ENCODE measurements around the gene RBM4. TPM values are rescaled to one million over a fixed set of nuclear protein-coding genes. Genes with fewer than 3 reads are reported as not detected.

The RBM4 gene
- total and polyA plus RNA-seq, 9 of the 15 experiments (the other 6 are each of a cell fraction or from before 2014, with no cell fraction given), result 81.6 to 233 (median 122) TPM

- ATAC-seq, result no peak
- H3K9me3 ChIP-seq (replicated peaks; ENCODE audit: control insufficient read depth, insufficient read depth, low read depth, low read length), result no peaks in the 10 kb centered on the region
- FAIRE-seq, result no peak
- no peaks in the 10 kb centered on the region for H3K9me1 ChIP-seq (ENCODE audit: control insufficient read depth, insufficient read depth, low read length)
- no peaks in the 10 kb centered on the region for H4K20me1 ChIP-seq (replicated peaks; ENCODE audit: control insufficient read depth, insufficient read depth, low read length)
- ChIA-PET CTCF (ENCODE audit: low intra/inter-chr PET ratio) (no interaction called here), POLR2A (interaction anchor here (0.7 to 0.9 kb wide), 2 partner anchors 43 to 303 kb away, joined by 3 read pairs; no protein-coding TSS in a partner anchor)
- H3K36me3 ChIP-seq (ENCODE audit: control insufficient read depth, insufficient read depth, low read length), result peaks cover 11% of the 10 kb centered on the region; the same call in 2 of the 3 replicates
- H3K9ac ChIP-seq (ENCODE audit: insufficient read depth in 1 of 2, low read depth in 2 of 2, low read length in 2 of 2), result peak overlapping the region; percentile 85 to 94
- peak overlapping the region; percentile 75 for H3K4me3 ChIP-seq
- H2AFZ ChIP-seq (ENCODE audit: low read depth, low read length), result peak overlapping the region; percentile 95
- intact Hi-C loops (cut with micrococcal nuclease), result loop anchor here (1.0 to 5.0 kb wide), 2 partner anchors 23 to 84 kb away; partner anchors contain the start of genes RBM14 and RBM4B
- peaks cover 26% of the 10 kb centered on the region for H3K79me2 ChIP-seq (ENCODE audit: control insufficient read depth, insufficient read depth, low read length)
- H3K27me3 ChIP-seq (ENCODE audit: control insufficient read depth in 2 of 2, insufficient read depth in 2 of 2, low read length in 2 of 2), result no peaks in the 10 kb centered on the region
- peaks cover 32 to 51% of the 10 kb centered on the region in 2 experiments for H3K4me1 ChIP-seq (replicated peaks in 1 of 2; ENCODE audit: control insufficient read depth in 2 of 2, insufficient read depth in 2 of 2, low read length in 2 of 2)
- BruUV-seq (replicated peaks), result TSS peak; percentile 78
- in situ Hi-C loops (cut with MboI), result no loop called here
- WGBS (ENCODE audit: insufficient coverage, low coverage, missing lambda C conversion rate), result 25% methylated on average over 7 of the region's 7 CpGs
- DNase-seq (ENCODE audit: extremely low read depth in 1 of 4, low spot score in 3 of 4), result no peak
- peak overlapping the region; percentile 75 for H3K27ac ChIP-seq (ENCODE audit: extremely low read depth, low read depth, low read length)
- TF ChIP-seq ATF6 (CRISPR knock-in tag; IDR thresholded peaks at IDR 0.05) (no peak), NCOA1 (IDR thresholded peaks at IDR 0.05; ENCODE audit: low read depth) (no peak), RBM25 (IDR thresholded peaks at IDR 0.05; ENCODE audit: low read depth, low read length, severe bottlenecking) (peak; percentile 12), IRF1 (CRISPR knock-in tag; IDR thresholded peaks at IDR 0.05; ENCODE audit: borderline replicate concordance) (no peak), NR2C2 (CRISPR knock-in tag; IDR thresholded peaks at IDR 0.05) (no peak), NR2C2 (tag; IDR thresholded peaks at IDR 0.05) (no peak), TEAD4 (IDR thresholded peaks at IDR 0.05; ENCODE audit: low read length) (no peak), TEAD4 (CRISPR knock-in tag; IDR thresholded peaks at IDR 0.05; ENCODE audit: borderline replicate concordance) (peak; percentile 4; the same call in 1 of the 2 replicates), ZFP36 (IDR thresholded peaks at IDR 0.05; ENCODE audit: low read depth, low read length, partially characterized antibody) (no peak), EP300 (IDR thresholded peaks at IDR 0.05; ENCODE audit: low read length) (no peak), DNMT1 (IDR thresholded peaks at IDR 0.05) (no peak), ETS2 (tag; IDR thresholded peaks at IDR 0.05; ENCODE audit: borderline replicate concordance, poor library complexity, severe bottlenecking) (no peak)
- H3K4me2 ChIP-seq (ENCODE audit: insufficient read depth, low read length), result peak overlapping the region; percentile 94
Observed at GRCh38 chr11:66593650-66594049, 44.9 kb upstream of the RBM4 start.
